CD4-positive, alpha-beta T cell treated with Interleukin-10 for 1 hour (primary cell): ENCODE results near the gene SYNGR1.

Experiments used
- DNase-seq: peaks from one replicate; pipeline ENCODE4 v3.0.0-alpha.2; 2020

Gene SYNGR1

GRCh38 chr22:39374801-39375200 is 25.0 kb downstream of the SYNGR1 start:
- no peak for DNase-seq

- no peak for DNase-seq
Observed at GRCh38 chr22:39375646-39376045, 25.9 kb downstream of the SYNGR1 start.

- no peak for DNase-seq
Observed at GRCh38 chr22:39379756-39380730, 30.3 kb downstream of the SYNGR1 start.

- no peak for DNase-seq
Observed at GRCh38 chr22:39381009-39381755, 31.4 kb downstream of the SYNGR1 start.

- no peak for DNase-seq
Observed at GRCh38 chr22:39381930-39382329, 32.1 kb downstream of the SYNGR1 start.

- DNase-seq, result no peak
Observed at GRCh38 chr22:39382410-39382809, 32.6 kb downstream of the SYNGR1 start.

GRCh38 chr22:39383841-39384625 is 34.2 kb downstream of the SYNGR1 start:
- no peak for DNase-seq

- DNase-seq, result no peak
Observed at GRCh38 chr22:39384750-39385480, 35.1 kb downstream of the SYNGR1 start.

GRCh38 chr22:39388261-39389011 is 38.6 kb downstream of the SYNGR1 start:
- DNase-seq, result peak; percentile 89

- no peak for DNase-seq
Observed at GRCh38 chr22:39389420-39389819, 39.6 kb downstream of the SYNGR1 start.

GRCh38 chr22:39392341-39392948 is 42.7 kb downstream of the SYNGR1 start:
- no peak for DNase-seq

- DNase-seq, result no peak
Observed at GRCh38 chr22:39395936-39396796, 46.4 kb downstream of the SYNGR1 start.

- no peak for DNase-seq
Observed at GRCh38 chr22:39396797-39397195, 47.0 kb downstream of the SYNGR1 start.

GRCh38 chr22:39401301-39401631 is 51.5 kb downstream of the SYNGR1 start:
- no peak for DNase-seq

- DNase-seq, result no peak
Observed at GRCh38 chr22:39405346-39406085, 55.7 kb downstream of the SYNGR1 start.

GRCh38 chr22:39408173-39408572 is 58.4 kb downstream of the SYNGR1 start:
- DNase-seq, result no peak

GRCh38 chr22:39408807-39409206 is 59.0 kb downstream of the SYNGR1 start:
- no peak for DNase-seq

- no peak for DNase-seq
Observed at GRCh38 chr22:39409516-39410029, 59.8 kb downstream of the SYNGR1 start.

- no peak for DNase-seq
Observed at GRCh38 chr22:39410264-39410663, 60.5 kb downstream of the SYNGR1 start.
